ENCODE results near the gene DNM1L. TPM values are rescaled to one million over a fixed set of nuclear protein-coding genes. Genes with fewer than 3 reads are reported as not detected.

The DNM1L gene
- total RNA-seq, 2 experiments from 2014 or later: 56.9 to 68.3 TPM

DNA sequence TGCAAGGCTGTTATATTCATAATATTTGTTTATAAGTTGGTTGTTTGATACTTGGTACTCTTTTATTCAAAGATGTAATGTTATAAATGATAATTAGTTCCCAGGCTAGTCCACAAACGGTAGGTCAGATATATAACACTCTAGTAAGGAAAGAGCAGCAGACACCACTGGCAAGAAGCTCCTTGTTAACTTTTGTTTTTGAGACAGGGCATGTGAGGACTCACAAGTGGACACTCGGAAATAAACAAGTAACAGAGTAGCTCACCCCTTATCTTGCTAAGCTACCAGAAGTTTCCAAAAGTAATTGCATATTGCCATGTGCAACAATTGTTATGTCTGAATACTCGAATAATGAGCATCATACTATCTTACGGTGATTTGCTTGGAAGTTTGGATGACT is 115.2 kb downstream of the DNM1L start:
- DNase-seq (no peak), ATAC-seq (no peak)
- Mint-ChIP-seq H3K4me1 (ENCODE audit: low read depth) (no peaks in the 10 kb centered on the region), H3K36me3 (ENCODE audit: low read depth) (no peaks in the 10 kb centered on the region), H3K9me3 (no peaks in the 10 kb centered on the region), H3K27ac (no peak overlapping the region), H3K4me3 (no peak overlapping the region), H3K27me3 (peaks cover 3% of the 10 kb centered on the region)
- ChIA-PET CTCF (interaction anchor here (1.0 kb wide), 1 partner anchor 254 kb away, joined by 3 read pairs; no protein-coding TSS in a partner anchor), POLR2A (interaction anchor here (0.6 kb wide), 1 partner anchor 231 kb away, joined by 3 read pairs; no protein-coding TSS in a partner anchor)
- TF ChIP-seq, protein P1, sequence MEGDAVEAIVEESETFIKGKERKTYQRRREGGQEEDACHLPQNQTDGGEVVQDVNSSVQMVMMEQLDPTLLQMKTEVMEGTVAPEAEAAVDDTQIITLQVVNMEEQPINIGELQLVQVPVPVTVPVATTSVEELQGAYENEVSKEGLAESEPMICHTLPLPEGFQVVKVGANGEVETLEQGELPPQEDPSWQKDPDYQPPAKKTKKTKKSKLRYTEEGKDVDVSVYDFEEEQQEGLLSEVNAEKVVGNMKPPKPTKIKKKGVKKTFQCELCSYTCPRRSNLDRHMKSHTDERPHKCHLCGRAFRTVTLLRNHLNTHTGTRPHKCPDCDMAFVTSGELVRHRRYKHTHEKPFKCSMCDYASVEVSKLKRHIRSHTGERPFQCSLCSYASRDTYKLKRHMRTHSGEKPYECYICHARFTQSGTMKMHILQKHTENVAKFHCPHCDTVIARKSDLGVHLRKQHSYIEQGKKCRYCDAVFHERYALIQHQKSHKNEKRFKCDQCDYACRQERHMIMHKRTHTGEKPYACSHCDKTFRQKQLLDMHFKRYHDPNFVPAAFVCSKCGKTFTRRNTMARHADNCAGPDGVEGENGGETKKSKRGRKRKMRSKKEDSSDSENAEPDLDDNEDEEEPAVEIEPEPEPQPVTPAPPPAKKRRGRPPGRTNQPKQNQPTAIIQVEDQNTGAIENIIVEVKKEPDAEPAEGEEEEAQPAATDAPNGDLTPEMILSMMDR (IDR thresholded peaks at IDR 0.05): no peak
- intact Hi-C loops (cut with micrococcal nuclease): no loop called here

Other genes starting within 250 kb of the DNM1L start
- gene YARS2, start 76.6 kb downstream of the DNM1L start, total RNA-seq: 10 to 100 TPM; 29.3 to 31.8 TPM
- under 1 TPM; 0.13 to 0.23 TPM for gene PKP2, start 217.5 kb downstream of the DNM1L start, total RNA-seq